Measurements from ENCODE around the gene CMTM1.
"Not testable (repeated sequence)": the region's sequence is repeated elsewhere in the genome, so short reads cannot be mapped to it uniquely, and the experiment has no call there.

The CMTM1 gene

DNA sequence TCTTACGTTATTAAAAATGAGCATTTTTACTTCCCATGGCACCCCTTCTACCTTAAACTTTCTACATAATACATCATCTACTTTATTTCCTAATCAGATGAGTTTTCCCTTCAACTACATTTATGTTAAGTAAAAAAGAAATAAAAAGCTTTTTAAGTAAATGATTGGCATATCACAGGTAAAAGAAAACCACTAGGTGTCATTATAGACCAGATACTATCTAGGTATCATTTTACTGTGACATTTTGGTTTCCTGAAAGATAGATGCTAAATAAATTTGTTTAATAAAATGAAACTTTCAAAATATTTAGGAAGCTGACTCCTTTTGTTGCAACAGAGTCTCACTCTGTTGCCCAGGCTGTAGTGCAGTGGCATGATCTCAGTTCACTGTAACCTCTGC, 3.8 kb upstream of the CMTM1 start:
- no peak for DNase-seq (ENCODE audit: low read depth)

- DNase-seq (ENCODE audit: low read depth) = no peak
Observed at GRCh38 chr16:66562986-66563385, 3.3 kb upstream of the CMTM1 start.

GRCh38 chr16:66563574-66564334, 2.5 kb upstream of the CMTM1 start:
- DNase-seq (ENCODE audit: low read depth) = no peak

DNA sequence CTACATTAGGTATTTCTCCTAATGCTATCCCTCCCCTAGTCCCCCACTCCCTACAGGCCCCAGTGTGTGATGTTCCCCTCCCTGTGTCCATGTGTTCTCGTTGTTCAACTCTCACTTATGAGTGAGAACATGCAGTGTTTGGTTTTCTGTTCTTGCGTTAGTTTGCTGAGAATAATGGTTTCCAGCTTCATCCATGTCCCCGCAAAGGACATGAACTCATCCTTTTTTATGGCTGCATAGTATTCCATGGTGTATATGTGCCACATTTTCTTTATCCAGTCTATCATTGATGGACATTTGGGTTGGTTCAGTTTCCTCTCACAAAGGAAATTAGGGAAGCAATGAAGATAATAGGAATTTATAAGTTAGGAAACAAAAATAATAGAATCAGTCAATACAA, 1.0 kb downstream of the CMTM1 start:
- DNase-seq (ENCODE audit: low read depth) = not testable (repeated sequence)

DNA sequence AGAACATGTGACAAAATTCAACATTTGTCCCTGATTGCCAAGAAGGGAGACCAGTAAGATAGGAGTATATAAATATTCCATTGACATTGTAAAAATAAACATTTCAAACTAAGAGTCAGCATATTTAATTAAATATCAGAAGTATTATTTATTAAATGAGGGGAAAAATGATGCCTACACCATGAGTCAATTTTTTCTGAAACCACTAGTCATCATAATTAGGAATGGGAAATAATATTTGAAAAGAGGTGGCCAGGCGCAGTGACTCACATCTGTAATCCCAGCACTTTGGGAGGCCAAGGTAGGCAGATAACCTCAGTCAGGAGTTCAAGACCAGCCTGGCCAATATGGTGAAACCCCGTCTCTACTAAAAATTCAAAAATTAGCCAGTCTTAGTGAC, 2.1 kb downstream of the CMTM1 start:
- DNase-seq (ENCODE audit: low read depth) = no peak

- DNase-seq (ENCODE audit: low read depth) = no peak
Observed at GRCh38 chr16:66569131-66569530, 2.9 kb downstream of the CMTM1 start.

DNA sequence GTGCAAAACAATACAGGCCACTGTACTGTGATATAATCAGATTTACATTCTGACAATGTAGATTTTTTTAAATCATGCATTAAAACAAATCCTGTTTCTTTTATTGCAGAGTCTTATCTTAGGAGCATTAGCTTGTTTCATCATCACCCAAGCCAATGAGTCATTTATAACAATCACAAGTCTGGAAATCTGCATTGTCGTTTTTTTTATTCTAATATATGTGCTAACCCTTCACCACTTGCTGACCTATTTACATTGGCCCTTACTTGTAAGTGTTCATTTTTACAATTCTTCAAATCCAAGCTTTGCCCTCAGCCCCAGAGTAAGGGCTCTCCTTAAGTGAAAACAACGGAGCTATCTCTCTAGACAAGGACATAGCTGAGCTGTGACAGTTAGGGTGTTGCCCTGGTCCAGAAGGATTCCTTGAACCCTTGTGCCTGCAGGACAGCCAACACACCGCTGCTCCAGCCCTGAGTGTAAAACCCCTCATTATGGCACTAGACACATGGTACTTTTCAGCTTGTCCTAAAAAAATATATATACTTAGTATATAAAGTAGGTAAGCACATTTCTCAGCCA, 3.7 kb downstream of the CMTM1 start:
- no peak for DNase-seq (ENCODE audit: low read depth)

- DNase-seq (ENCODE audit: low read depth) = no peak
Observed at GRCh38 chr16:66572356-66572755, 6.1 kb downstream of the CMTM1 start.

- DNase-seq (ENCODE audit: low read depth) = no peak
Observed at GRCh38 chr16:66574081-66574480, 7.8 kb downstream of the CMTM1 start.

DNA sequence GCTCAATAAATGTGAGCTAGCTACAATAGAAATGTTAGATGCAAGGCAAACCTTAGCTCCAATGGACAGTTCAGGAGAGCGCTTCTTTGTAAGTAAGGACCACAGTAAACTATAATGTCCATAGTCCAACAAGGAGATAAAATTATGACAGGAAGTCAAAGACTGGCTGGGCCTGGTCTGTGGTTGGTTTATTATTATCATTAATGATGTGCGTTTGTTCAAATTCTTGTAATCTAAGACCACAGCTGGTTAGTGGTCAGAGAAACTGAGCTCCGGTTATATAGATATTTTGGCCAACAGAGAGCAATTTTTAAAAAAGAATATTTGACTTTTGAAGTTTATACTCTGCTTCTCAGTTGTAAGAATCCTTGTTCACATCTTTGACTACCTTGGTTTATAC, 8.3 kb downstream of the CMTM1 start:
- DNase-seq (ENCODE audit: low read depth) = no peak

DNA sequence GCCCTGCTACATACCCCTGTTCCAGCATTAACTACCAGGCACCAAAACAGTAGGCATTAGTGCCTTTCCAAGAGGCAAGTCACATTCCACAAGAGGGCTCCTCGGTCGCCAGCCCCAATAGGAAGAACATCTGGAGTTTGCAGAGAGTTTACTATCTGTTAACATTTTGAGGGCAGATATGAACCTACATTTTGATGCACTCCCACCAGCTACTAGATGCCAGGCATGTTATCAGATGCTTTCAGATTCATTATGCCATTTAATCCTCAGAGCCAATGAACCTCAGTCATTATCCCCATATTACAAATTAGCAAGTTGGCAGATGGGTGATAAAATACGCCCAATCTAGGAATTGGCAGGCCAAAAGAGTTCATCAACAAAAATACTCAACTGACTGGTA, 8.8 kb downstream of the CMTM1 start:
- DNase-seq (ENCODE audit: low read depth) = no peak

- no peak for DNase-seq (ENCODE audit: low read depth)
Observed at GRCh38 chr16:66576296-66576695, 10.1 kb downstream of the CMTM1 start.

GRCh38 chr16:66578651-66579531, 12.7 kb downstream of the CMTM1 start, which contains the start of gene CMTM2:
Gene CMTM2 (plus strand): TSS chr16:66579463. CDS start chr16:66579608, 145 bp downstream.
- DNase-seq (ENCODE audit: low read depth) = peak; percentile 10

DNA sequence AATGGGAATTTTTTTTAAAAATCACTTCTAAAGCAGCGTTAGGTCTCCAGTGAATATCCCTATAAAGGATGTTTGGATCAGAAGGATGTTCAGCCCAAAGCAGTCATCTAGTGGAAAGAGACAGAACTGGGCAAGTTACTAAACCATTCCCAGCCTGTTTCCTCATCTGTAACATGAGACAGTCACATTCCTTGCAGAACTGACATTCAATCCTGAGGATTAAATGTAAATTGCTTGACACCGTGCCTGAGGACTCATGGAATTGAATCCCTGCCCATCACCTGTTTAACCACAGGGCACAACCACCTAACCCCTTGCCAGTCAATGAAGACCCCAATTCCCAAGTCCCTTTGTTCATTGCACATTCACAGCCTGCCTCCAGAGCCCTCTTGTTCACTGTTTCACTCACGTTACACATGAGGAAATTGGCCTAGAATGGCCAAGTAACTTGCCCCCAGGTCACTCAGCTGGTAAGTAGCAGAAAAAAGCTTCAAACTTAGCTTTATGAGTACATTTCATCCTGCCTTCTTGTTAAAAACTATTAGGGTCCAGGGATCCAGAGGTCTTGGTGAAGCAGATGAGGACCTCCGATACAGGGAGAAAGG, 14.5 kb downstream of the CMTM1 start:
- no peak for DNase-seq (ENCODE audit: low read depth)

DNA sequence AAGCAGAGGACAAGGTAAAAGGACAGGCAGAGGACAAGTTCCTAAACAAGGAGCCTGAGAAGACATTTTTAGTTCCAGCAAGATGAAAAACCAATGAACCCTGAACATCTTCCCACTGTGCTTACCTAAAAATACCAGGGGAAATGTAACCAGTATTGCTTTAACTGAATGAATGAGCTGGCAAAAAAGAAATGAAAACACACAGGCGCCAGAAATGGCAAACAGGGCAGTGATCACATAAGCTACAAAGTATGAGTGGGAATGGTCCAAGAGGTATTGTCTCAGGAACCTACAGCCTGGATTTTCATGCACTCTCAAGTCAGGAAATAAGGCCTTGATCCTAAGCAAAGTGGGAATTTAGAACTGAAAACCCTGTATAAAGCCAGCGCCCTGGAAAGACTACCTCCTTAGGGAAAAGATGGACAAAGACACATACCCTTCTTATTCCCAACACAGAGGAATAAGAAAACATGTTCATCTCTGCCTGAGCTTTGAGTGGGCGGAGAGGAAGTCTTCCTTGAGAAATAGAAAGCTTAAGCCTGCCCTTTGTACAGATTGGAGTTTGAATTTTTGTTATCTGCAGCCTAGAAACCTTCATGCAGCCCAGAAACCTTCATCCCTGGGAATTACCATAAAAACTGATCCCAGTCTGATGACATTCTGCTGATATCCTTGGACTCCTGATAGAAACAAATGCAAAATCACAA, 15.2 kb downstream of the CMTM1 start:
- no peak for DNase-seq (ENCODE audit: low read depth)

DNA sequence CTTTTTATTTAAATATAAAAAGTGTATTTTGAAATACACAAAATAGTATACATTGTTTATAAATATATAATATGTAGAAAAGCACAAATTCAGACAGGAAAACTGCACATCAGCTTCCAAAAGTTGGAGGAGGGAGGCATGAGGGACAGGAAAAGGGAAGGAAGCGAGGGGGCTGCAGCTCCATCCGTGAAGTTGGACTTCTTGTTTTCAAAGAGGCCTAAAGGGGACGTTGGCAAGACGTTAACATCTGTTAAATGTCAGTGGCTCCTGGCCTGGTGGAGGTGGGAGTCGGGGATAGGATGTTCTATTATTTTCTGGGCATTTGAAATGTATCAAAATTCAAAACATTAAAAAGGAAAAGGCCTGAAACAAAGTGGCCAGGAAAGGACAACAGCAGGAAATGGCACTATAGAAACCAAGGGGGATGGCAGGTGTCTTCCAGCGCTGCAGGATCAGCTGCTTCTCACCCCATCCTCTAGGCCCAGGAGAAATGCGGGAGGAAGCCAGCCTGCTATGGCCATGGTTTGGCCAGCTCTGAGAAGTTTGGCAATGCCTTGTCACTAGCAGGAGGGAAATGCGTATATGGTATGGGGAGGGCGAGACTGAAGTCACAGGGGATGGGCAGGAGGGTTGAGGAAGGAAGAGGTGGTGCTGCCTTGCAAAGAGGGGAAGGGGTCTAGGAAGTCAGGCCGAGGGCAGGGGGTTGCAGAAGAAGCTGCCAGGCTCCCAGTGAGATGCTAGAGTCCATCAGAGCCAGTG, 19.4 kb downstream of the CMTM1 start:
- DNase-seq (ENCODE audit: low read depth) = no peak

DNA sequence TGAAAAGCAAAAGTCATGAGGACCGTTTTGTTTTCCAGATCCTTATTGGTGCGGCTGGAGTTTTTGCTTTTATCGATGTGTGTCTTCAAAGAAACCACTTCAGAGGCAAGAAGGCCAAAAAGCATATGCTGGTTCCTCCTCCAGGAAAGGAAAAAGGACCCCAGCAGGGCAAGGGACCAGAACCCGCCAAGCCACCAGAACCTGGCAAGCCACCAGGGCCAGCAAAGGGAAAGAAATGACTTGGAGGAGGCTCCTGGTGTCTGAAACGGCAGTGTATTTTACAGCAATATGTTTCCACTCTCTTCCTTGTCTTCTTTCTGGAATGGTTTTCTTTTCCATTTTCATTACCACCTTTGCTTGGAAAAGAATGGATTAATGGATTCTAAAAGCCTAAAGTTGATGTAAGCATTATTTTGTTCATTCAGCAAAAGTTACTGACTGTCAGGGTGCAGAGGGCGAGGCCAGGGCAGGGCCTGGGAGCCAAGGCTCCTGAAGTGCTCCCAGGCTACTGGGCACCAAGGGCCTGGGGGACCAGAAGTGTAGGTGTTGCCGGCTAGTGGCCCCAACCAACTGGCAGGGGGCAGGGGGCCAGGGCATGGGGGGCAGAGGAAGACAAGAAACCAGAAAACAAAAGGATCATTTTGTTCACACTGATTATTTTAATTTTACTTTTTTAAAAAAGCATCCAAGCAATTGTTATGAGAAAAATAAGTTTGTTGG, 21.8 kb downstream of the CMTM1 start:
- no peak for DNase-seq (ENCODE audit: low read depth)

DNA sequence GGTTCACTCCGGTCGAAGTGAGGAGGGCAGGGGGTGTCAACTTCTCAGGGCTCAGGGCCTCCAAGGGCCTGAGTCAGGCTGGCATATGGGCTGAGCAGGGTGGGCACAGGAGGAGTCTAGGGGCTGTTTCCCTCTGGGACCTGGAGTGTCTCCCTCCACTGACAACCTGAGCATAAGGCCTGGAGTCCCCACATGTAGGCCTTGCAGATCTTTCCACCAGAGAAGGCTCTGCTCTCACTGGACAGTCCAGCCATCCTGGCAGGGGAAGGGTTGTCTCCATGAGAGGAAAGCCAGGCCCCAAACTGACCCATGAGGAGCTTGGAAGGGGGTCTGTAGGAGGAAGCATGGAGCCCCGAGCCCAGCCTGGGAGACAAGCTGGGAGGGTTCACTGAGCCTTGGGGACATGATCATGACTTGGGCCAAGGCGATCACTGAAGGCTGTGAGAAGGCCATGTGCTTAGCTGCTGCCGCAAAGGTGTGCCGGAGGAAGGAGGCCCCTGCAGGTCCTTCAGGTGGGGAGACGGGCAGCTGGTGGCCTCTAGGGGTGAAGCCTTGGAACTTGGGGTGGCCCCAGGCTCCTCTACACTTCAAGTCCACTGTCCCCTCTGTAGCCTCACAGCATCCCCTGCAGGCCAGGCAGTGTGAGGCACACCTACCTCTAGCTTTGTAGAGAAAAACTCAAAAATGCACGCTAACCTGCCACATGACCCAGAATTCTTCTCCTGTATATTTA, 22.9 kb downstream of the CMTM1 start:
- DNase-seq (ENCODE audit: low read depth) = peak; percentile 34

DNA sequence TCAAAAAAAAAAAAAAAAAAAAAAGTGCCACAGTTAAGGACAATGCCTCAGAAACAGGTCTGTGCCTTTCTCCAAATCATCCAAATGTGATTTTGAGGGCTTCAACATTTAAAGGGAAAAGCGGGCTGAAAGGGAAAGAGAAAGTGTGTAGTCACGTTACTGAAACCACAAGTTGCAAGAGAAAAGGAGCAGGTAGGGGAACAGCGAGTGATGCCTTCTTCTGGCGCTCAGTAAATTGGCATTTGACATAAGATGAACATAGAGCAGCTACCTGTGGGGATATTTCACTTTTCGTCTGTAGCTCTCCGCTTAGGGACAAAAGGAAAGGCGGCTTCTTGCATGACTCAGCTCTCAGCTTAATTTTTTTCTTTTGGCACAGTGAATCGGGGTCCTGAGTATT, 24.1 kb downstream of the CMTM1 start:
- no peak for DNase-seq (ENCODE audit: low read depth)

GRCh38 chr16:66591018-66591417, 24.8 kb downstream of the CMTM1 start:
- DNase-seq (ENCODE audit: low read depth) = no peak
